GM18909 (cell line): Measurements from ENCODE around the gene MRPL53.

Experiments used
- ATAC-seq: cut with Tn5 transposase; IDR thresholded peaks from one replicate; pipeline ENCODE4 v1.9.1; 2021; ENCODE audit warnings: mild to moderate bottlenecking; ENCODE audit not compliant: unreplicated experiment, poor library complexity

Gene MRPL53

GRCh38 chr2:74472086-74472944, at the start of gene MRPL53:
TSS of gene MRPL53 (minus strand) at chr2:74472680. CDS start at chr2:74472660, 20 bp downstream.
- peak; percentile 85 for ATAC-seq

- ATAC-seq: no peak
These were observed 44.2 kb upstream of the MRPL53 start for GRCh38 chr2:74516650-74517049.

GRCh38 chr2:74515981-74516633, 43.6 kb upstream of the MRPL53 start:
- ATAC-seq: peak; percentile 78

- peak; percentile 10 for ATAC-seq
These were observed 42.9 kb upstream of the MRPL53 start for GRCh38 chr2:74515271-74515980.

GRCh38 chr2:74514368-74515270, 42.1 kb upstream of the MRPL53 start, which contains the start of gene TLX2:
TSS of gene TLX2 (plus strand) at chr2:74514450. CDS start at chr2:74514807, 357 bp downstream.
- no peak for ATAC-seq

- no peak for ATAC-seq
These were observed 41.3 kb upstream of the MRPL53 start for GRCh38 chr2:74513605-74514367.

GRCh38 chr2:74512744-74513604, 40.5 kb upstream of the MRPL53 start:
- no peak for ATAC-seq

- no peak for ATAC-seq
These were observed 38.9 kb upstream of the MRPL53 start for GRCh38 chr2:74511104-74511989.

- ATAC-seq: no peak
These were observed 37.8 kb upstream of the MRPL53 start for GRCh38 chr2:74510272-74510671.

GRCh38 chr2:74507926-74508520, 35.5 kb upstream of the MRPL53 start:
- peak; percentile 13 for ATAC-seq

- ATAC-seq: peak; percentile 90
These were observed 34.9 kb upstream of the MRPL53 start, which contains the start of gene PCGF1 for GRCh38 chr2:74507145-74507925. TSS of gene PCGF1 (minus strand) at chr2:74507695. CDS start at chr2:74507668, 27 bp downstream.

- ATAC-seq: no peak
These were observed 33.2 kb upstream of the MRPL53 start for GRCh38 chr2:74505448-74506246.

- ATAC-seq: no peak
These were observed 32.1 kb upstream of the MRPL53 start for GRCh38 chr2:74504591-74504990.

GRCh38 chr2:74503506-74504475, 31.3 kb upstream of the MRPL53 start:
- ATAC-seq: no peak
